Suprapubic skin (tissue), 3 donors: ENCODE measurements around the gene DTNBP1.

Source experiments
- POLR2A ChIP-seq, 2 donors: fragments of 450-650 bp; IDR thresholded peaks; one replicate each; pipeline ENCODE4 v1.6.1; 2017; ENCODE audit warnings: antibody characterized with exemption in 2 of 2, mild to moderate bottlenecking in 2 of 2, moderate library complexity in 2 of 2
- TF ChIP-seq, protein P1 (sequence below), 2 donors: fragments of 200-600 bp in 1 of 2; fragments of 450-650 bp in 1 of 2; sonication (generic) in 1 of 2; IDR thresholded peaks; one replicate each; pipeline ENCODE4 v1.5.1; 2016 to 2019; ENCODE audit warnings: antibody characterized with exemption in 2 of 2, mild to moderate bottlenecking in 1 of 2, moderate library complexity in 1 of 2

DNA sequence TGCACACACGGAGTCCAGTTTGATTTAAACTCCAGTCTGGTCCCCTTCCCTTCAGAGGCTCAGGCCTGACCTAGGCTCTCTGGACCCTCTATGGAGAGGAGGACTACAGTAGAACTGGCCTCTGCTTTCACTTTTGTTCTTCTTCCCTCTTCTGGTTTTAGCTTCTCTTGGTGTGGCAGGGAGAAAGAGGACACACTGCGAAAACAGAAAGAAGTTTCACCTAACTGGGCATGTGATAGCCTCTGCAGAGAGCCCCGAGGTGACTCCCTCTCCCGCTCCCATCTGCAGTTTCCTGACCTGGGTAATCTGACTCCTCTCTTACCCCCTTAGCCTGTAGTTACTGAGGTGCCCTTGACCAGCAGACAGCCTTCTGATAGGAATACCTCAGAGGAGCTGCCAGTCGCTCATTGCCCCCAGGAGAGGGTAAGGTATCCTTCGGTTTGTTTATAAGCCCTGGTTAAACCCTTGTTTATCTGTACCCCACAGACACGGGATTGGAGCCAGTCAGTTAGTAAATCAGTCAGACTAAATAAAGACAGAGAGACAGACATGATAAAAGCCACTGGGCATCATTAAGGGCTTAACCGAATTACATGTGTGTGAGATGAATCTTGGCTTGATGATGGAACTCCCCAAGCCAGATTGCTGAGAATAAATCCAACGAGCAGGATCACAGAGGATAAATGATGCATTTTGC, 12.0 kb upstream of the DTNBP1 start:
- TF ChIP-seq, protein P1, sequence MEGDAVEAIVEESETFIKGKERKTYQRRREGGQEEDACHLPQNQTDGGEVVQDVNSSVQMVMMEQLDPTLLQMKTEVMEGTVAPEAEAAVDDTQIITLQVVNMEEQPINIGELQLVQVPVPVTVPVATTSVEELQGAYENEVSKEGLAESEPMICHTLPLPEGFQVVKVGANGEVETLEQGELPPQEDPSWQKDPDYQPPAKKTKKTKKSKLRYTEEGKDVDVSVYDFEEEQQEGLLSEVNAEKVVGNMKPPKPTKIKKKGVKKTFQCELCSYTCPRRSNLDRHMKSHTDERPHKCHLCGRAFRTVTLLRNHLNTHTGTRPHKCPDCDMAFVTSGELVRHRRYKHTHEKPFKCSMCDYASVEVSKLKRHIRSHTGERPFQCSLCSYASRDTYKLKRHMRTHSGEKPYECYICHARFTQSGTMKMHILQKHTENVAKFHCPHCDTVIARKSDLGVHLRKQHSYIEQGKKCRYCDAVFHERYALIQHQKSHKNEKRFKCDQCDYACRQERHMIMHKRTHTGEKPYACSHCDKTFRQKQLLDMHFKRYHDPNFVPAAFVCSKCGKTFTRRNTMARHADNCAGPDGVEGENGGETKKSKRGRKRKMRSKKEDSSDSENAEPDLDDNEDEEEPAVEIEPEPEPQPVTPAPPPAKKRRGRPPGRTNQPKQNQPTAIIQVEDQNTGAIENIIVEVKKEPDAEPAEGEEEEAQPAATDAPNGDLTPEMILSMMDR (IDR thresholded peaks at IDR 0.05), result no peak
- no peak for TF ChIP-seq POLR2A (IDR thresholded peaks at IDR 0.05)
